GM18520 (cell line): Measurements from ENCODE around the gene LRRC47.

Experiments
- ATAC-seq: cut with Tn5 transposase; IDR thresholded peaks from one replicate; pipeline ENCODE4 v1.9.1; 2021; ENCODE audit not compliant: unreplicated experiment

Gene LRRC47

GRCh38 chr1:3787349-3787715, 9.0 kb downstream of the LRRC47 start:
- no peak for ATAC-seq

GRCh38 chr1:3786468-3787348, 9.6 kb downstream of the LRRC47 start:
- ATAC-seq: no peak

- no peak for ATAC-seq
These were observed 10.7 kb downstream of the LRRC47 start for GRCh38 chr1:3785456-3786157.

GRCh38 chr1:3785045-3785444, 11.3 kb downstream of the LRRC47 start:
- no peak for ATAC-seq

- ATAC-seq: no peak
These were observed 12.4 kb downstream of the LRRC47 start for GRCh38 chr1:3783651-3784474.

- no peak for ATAC-seq
These were observed 15.4 kb downstream of the LRRC47 start for GRCh38 chr1:3780901-3781300.

- ATAC-seq: no peak
These were observed 16.3 kb downstream of the LRRC47 start for GRCh38 chr1:3779912-3780416.

GRCh38 chr1:3779265-3779911, 16.9 kb downstream of the LRRC47 start:
- ATAC-seq: no peak

- no peak for ATAC-seq
These were observed 17.6 kb downstream of the LRRC47 start for GRCh38 chr1:3778590-3779264.

GRCh38 chr1:3777647-3778589, 18.4 kb downstream of the LRRC47 start:
- ATAC-seq: no peak

GRCh38 chr1:3777078-3777547, 19.2 kb downstream of the LRRC47 start:
- no peak for ATAC-seq

GRCh38 chr1:3776231-3776961, 19.9 kb downstream of the LRRC47 start:
- no peak for ATAC-seq

GRCh38 chr1:3775490-3776230, 20.6 kb downstream of the LRRC47 start:
- no peak for ATAC-seq

GRCh38 chr1:3774946-3775489, 21.3 kb downstream of the LRRC47 start:
- ATAC-seq: no peak

GRCh38 chr1:3774276-3774945, 21.9 kb downstream of the LRRC47 start:
- no peak for ATAC-seq

GRCh38 chr1:3773572-3774275, 22.6 kb downstream of the LRRC47 start:
- no peak for ATAC-seq
